Tibial nerve (tissue), 4 donors: ENCODE results near the gene CDH24. TPM values are rescaled to one million over a fixed set of nuclear protein-coding genes. Genes with fewer than 3 reads are reported as not detected.

ENCODE experiments used
- DNase-seq, 2 donors: peaks; one replicate each; pipeline ENCODE4 v3.0.0-alpha.2; 2019; ENCODE audit warnings: low spot score in 2 of 2
- H3K27ac ChIP-seq, 4 donors: fragments of 200-600 bp; sonication (generic) in 3 of 4; one replicate each; pipeline ENCODE4 v1.5.1; 2017 to 2019; ENCODE audit warnings: mild to moderate bottlenecking in 1 of 4
- H3K27me3 ChIP-seq, 2 donors: fragments of 200-600 bp; sonication (generic) in 1 of 2; one replicate each; pipeline versions ENCODE4 v1.5.1 to v1.6.0; 2017 to 2019
- H3K36me3 ChIP-seq, 3 donors: fragments of 200-600 bp; sonication (generic); one replicate each; pipeline ENCODE4 v1.5.1; 2018 to 2019
- H3K4me1 ChIP-seq, 4 donors: fragments of 200-600 bp; sonication (generic) in 3 of 4; one replicate each; pipeline ENCODE4 v1.5.1; 2017 to 2019
- H3K4me3 ChIP-seq, 4 donors: fragments of 200-600 bp; sonication (generic) in 3 of 4; one replicate each; pipeline ENCODE4 v1.5.1; 2017 to 2019; ENCODE audit warnings: mild to moderate bottlenecking in 1 of 4, moderate library complexity in 1 of 4
- H3K9me3 ChIP-seq, 4 donors: fragments of 200-600 bp; sonication (generic) in 3 of 4; one replicate each; pipeline ENCODE4 v1.5.1; 2017 to 2019
- EP300 ChIP-seq, 2 donors: sonication (generic); formaldehyde crosslinking; IDR thresholded peaks; one replicate each; pipeline ENCODE4 v1.6.1; 2017; ENCODE audit warnings: antibody characterized with exemption in 2 of 2, mild to moderate bottlenecking in 1 of 2
- POLR2A ChIP-seq, 2 donors: fragments of 450-650 bp; IDR thresholded peaks; one replicate each; pipeline ENCODE4 v1.6.1; 2017; ENCODE audit warnings: antibody characterized with exemption in 2 of 2, mild to moderate bottlenecking in 2 of 2, moderate library complexity in 2 of 2
- WGBS, 2 donors: methylation state at CpG; one replicate each; pipeline ENCODE4 v1.1.5; 2018; 5-methylcytosine and 5-hydroxymethylcytosine counted together
- total RNA-seq, 4 donors: library from RNA; depleted of rRNA; stranded (reverse); fragments of >200 nt; gene quantifications; one replicate each; pipeline ENCODE4 v1.1.0, GENCODE V29; 2016
- TF ChIP-seq, protein P1 (sequence below), 5 experiments: fragments of 200-600 bp in 3 of 5; fragments of 450-650 bp in 2 of 5; sonication (generic) in 3 of 5; IDR thresholded peaks; one replicate each; pipeline ENCODE4 v1.5.1; 2016 to 2019; ENCODE audit warnings: antibody characterized with exemption in 5 of 5, mild to moderate bottlenecking in 3 of 5, moderate library complexity in 2 of 5

The CDH24 gene
- total RNA-seq, 4 donors from 2014 or later, result 3.9 to 11.1 (median 6.0) TPM

- TF ChIP-seq POLR2A (IDR thresholded peaks at IDR 0.05) (no peak), EP300 (IDR thresholded peaks at IDR 0.05) (no peak)
- TF ChIP-seq, protein P1, sequence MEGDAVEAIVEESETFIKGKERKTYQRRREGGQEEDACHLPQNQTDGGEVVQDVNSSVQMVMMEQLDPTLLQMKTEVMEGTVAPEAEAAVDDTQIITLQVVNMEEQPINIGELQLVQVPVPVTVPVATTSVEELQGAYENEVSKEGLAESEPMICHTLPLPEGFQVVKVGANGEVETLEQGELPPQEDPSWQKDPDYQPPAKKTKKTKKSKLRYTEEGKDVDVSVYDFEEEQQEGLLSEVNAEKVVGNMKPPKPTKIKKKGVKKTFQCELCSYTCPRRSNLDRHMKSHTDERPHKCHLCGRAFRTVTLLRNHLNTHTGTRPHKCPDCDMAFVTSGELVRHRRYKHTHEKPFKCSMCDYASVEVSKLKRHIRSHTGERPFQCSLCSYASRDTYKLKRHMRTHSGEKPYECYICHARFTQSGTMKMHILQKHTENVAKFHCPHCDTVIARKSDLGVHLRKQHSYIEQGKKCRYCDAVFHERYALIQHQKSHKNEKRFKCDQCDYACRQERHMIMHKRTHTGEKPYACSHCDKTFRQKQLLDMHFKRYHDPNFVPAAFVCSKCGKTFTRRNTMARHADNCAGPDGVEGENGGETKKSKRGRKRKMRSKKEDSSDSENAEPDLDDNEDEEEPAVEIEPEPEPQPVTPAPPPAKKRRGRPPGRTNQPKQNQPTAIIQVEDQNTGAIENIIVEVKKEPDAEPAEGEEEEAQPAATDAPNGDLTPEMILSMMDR (IDR thresholded peaks at IDR 0.05), result no peak
- no peak for DNase-seq
- peaks cover 0 to 23% (median 0%) of the 10 kb centered on the region in 3 donors for H3K36me3 ChIP-seq
- WGBS, 2 donors, result 86 to 87% methylated on average over 16 of the region's 16 CpGs
- H3K4me1 ChIP-seq, result peaks cover 0 to 18% (median 0%) of the 10 kb centered on the region in 4 donors
- no peak overlapping the region for H3K4me3 ChIP-seq
- H3K9me3 ChIP-seq, result no peaks in the 10 kb centered on the region
- no peaks in the 10 kb centered on the region for H3K27me3 ChIP-seq
- H3K27ac ChIP-seq, result no peak overlapping the region
These were observed 58.8 kb downstream of the CDH24 start for GRCh38 chr14:22998329-22999012.

DNA sequence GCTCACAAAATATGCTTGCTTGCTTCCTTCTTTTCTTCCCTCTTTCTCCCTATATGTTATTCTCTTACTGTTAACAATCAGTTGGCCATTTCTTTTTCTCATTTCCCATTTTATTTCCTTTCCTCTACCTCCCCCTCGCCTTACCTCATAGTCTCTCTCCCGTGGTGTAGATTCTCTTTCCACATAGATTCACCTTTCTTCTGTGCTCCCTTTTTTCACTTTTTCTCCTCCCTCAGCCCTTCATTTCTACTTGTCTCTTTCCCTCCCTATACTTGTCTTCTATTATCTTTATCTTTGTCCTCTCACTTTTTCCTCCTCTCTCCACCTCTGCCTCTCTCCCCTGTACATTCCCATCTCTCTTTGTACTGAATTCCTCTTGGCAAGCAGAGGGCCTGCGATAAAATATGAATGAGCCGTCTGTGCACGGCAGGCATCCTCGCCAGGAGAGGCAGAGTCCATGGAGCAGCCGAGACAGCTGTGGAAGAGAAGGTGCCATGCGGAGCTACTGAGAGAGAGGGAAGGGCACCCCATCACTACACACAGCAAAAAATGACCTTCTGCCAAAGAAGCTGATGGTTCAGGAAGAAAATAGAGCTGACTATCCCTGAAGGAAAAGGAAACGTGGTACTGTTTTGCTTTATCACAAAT lies 59.5 kb downstream of the CDH24 start:
- H3K4me3 ChIP-seq, result no peak overlapping the region
- H3K27me3 ChIP-seq, result no peaks in the 10 kb centered on the region
- peaks cover 0 to 19% (median 0%) of the 10 kb centered on the region in 4 donors for H3K4me1 ChIP-seq
- 46 to 61% methylated on average over 9 of the region's 9 CpGs for WGBS, 2 donors
- H3K27ac ChIP-seq, result no peak overlapping the region
- DNase-seq, result no peak
- no peak for TF ChIP-seq EP300 (IDR thresholded peaks at IDR 0.05)
- TF ChIP-seq, protein P1 (IDR thresholded peaks at IDR 0.05), result no peak
- no peak for TF ChIP-seq POLR2A (IDR thresholded peaks at IDR 0.05)
- no peaks in the 10 kb centered on the region for H3K9me3 ChIP-seq
- peaks cover 0 to 23% (median 0%) of the 10 kb centered on the region in 3 donors for H3K36me3 ChIP-seq

Other genes with a start within 250 kb of the CDH24 start
- 10 to 100 TPM in 3 of 4 donors, 1 to 10 TPM in 1; 8.4 to 39.8 (median 19.0) TPM for gene SLC7A7, start 242.1 kb downstream of the CDH24 start, total RNA-seq
- gene MRPL52, start 227.6 kb downstream of the CDH24 start, total RNA-seq, result 10 to 100 TPM; 26.7 to 44.0 (median 30.2) TPM
- gene MMP14, start 220.9 kb downstream of the CDH24 start, total RNA-seq, result 100 to 1,000 TPM; 101 to 222 (median 145) TPM
- gene LRP10, start 185.8 kb downstream of the CDH24 start, total RNA-seq, result 100 to 1,000 TPM in 2 of 4 donors, 10 to 100 TPM in 2; 82.3 to 151 (median 97.0) TPM
- gene REM2, start 174.3 kb downstream of the CDH24 start, total RNA-seq, result under 1 TPM in 2 of 4 donors, not detected in 2; 0.42 to 0.44 TPM
- gene RBM23, start 138.4 kb downstream of the CDH24 start, total RNA-seq, result 100 to 1,000 TPM in 3 of 4 donors, 10 to 100 TPM in 1; 81.9 to 633 (median 298) TPM
- gene PRMT5, start 128.1 kb downstream of the CDH24 start, total RNA-seq, result 10 to 100 TPM; 60.6 to 82.5 (median 76.8) TPM
- gene HAUS4, start 100.4 kb downstream of the CDH24 start, total RNA-seq, result 100 to 1,000 TPM in 1 of 4 donors, 10 to 100 TPM in 3; 52.1 to 104 (median 74.3) TPM
- 10 to 100 TPM; 22.8 to 33.5 (median 28.4) TPM for gene AJUBA, start 75.0 kb downstream of the CDH24 start, total RNA-seq
- 10 to 100 TPM in 1 of 4 donors, 1 to 10 TPM in 3; 8.4 to 18.6 (median 9.5) TPM for gene C14orf93, start 47.4 kb downstream of the CDH24 start, total RNA-seq
- gene PSMB5, start 22.6 kb downstream of the CDH24 start, total RNA-seq, result 100 to 1,000 TPM in 3 of 4 donors, 10 to 100 TPM in 1; 90.2 to 154 (median 113) TPM
- gene PSMB11, start 15.3 kb downstream of the CDH24 start, total RNA-seq, result not detected
- 100 to 1,000 TPM in 3 of 4 donors, 10 to 100 TPM in 1; 96.5 to 143 (median 108) TPM for gene ACIN1, start 37.6 kb upstream of the CDH24 start, total RNA-seq
- gene C14orf119, start 38.0 kb upstream of the CDH24 start, total RNA-seq, result 10 to 100 TPM; 15.5 to 35.1 (median 21.7) TPM
- not detected for gene CIROP, start 47.5 kb upstream of the CDH24 start, total RNA-seq
- not detected for gene CEBPE, start 61.7 kb upstream of the CDH24 start, total RNA-seq
- 10 to 100 TPM; 26.2 to 41.4 (median 37.5) TPM for gene SLC7A8, start 126.1 kb upstream of the CDH24 start, total RNA-seq
- not detected for gene RNF212B, start 180.4 kb upstream of the CDH24 start, total RNA-seq
- 10 to 100 TPM in 2 of 4 donors, 1 to 10 TPM in 2; 7.5 to 35.2 (median 10.2) TPM for gene HOMEZ, start 228.6 kb upstream of the CDH24 start, total RNA-seq
- gene PPP1R3E, start 245.3 kb upstream of the CDH24 start, total RNA-seq, result 10 to 100 TPM; 15.0 to 29.1 (median 19.2) TPM
- gene BCL2L2, start 249.3 kb upstream of the CDH24 start, total RNA-seq, result 10 to 100 TPM; 49.8 to 87.3 (median 56.5) TPM